Neural cell (in vitro differentiated cells): Measurements from ENCODE around the gene FANCD2OS. TPM values are rescaled to one million over a fixed set of nuclear protein-coding genes. Genes with fewer than 3 reads are reported as not detected.
"Not testable (repeated sequence)": the region's sequence is repeated elsewhere in the genome, so short reads cannot be mapped to it uniquely, and the experiment has no call there.

Experiments
- H2AFZ ChIP-seq: fragments of 200-600, 300-800 bp; sonication (generic), shearing (Covaris generic); 2 replicates; pipeline ENCODE4 v1.6.0; 2014; ENCODE audit warnings: low read depth, mild to moderate bottlenecking, antibody characterized with exemption, low read length, moderate library complexity
- H3F3A ChIP-seq: fragments of 200-600 bp; shearing (Covaris generic); 2 replicates; pipeline ENCODE4 v1.6.1; 2016; ENCODE audit warnings: mild to moderate bottlenecking, moderate library complexity, mixed read lengths, antibody characterized with exemption, low read length; ENCODE audit not compliant: insufficient read depth, poor library complexity, severe bottlenecking
- H3K27ac ChIP-seq: fragments of 200-600, 300-800 bp; sonication (generic), shearing (Covaris generic); 2 replicates; pipeline ENCODE4 v1.5.1; 2014; ENCODE audit warnings: mild to moderate bottlenecking, low read length, moderate library complexity
- H3K27me3 ChIP-seq: fragments of 300-800, 200-600 bp; sonication (generic), shearing (Covaris generic); 2 replicates; pipeline ENCODE4 v1.6.0; 2014; ENCODE audit warnings: mild to moderate bottlenecking, low read depth, low read length, moderate library complexity; ENCODE audit not compliant: insufficient read depth
- H3K36me3 ChIP-seq: fragments of 300-800, 200-600 bp; sonication (generic), shearing (Covaris generic); 2 replicates; pipeline ENCODE4 v1.5.1; 2014; ENCODE audit warnings: mild to moderate bottlenecking, antibody characterized with exemption, low read length, moderate library complexity; ENCODE audit not compliant: insufficient read depth
- H3K4me2 ChIP-seq: fragments of 300-800, 200-600 bp; sonication (generic), shearing (Covaris generic); 2 replicates; pipeline ENCODE4 v1.6.0; 2014; ENCODE audit warnings: mild to moderate bottlenecking, low read length
- H3K4me3 ChIP-seq: fragments of 300-800, 200-600 bp; sonication (generic), shearing (Covaris generic); 2 replicates; pipeline ENCODE4 v1.5.1; 2014; ENCODE audit warnings: mild to moderate bottlenecking, low read length, moderate library complexity
- H3K79me2 ChIP-seq: fragments of 200-600 bp; shearing (Covaris generic); replicated peaks from 2 replicates; pipeline ENCODE4 v1.6.0; 2014; ENCODE audit warnings: mild to moderate bottlenecking, low read length, moderate library complexity; ENCODE audit not compliant: insufficient read depth
- H3K9ac ChIP-seq: fragments of 300-800, 200-600 bp; sonication (generic), shearing (Covaris generic); 2 replicates; pipeline ENCODE4 v1.6.1; 2016; ENCODE audit warnings: mild to moderate bottlenecking, low read length, mixed read lengths
- H3K9me2 ChIP-seq: fragments of 200-600 bp; shearing (Covaris generic); 2 replicates; pipeline ENCODE4 v1.6.1; 2016; ENCODE audit warnings: mild to moderate bottlenecking, low read length, mixed read lengths; ENCODE audit not compliant: insufficient read depth
- H3K9me3 ChIP-seq: fragments of 200-600, 300-800 bp; sonication (generic), shearing (Covaris generic); 2 replicates; pipeline ENCODE4 v1.6.1; 2016; ENCODE audit warnings: mild to moderate bottlenecking, mixed run types, low read length, moderate library complexity, mixed read lengths
- H4K20me1 ChIP-seq: fragments of 200-600 bp; shearing (Covaris generic); 2 replicates; pipeline ENCODE4 v1.6.1; 2016; ENCODE audit warnings: mild to moderate bottlenecking, mixed run types; ENCODE audit not compliant: insufficient read depth
- EP300 ChIP-seq: fragments of 450-650 bp; conservative IDR thresholded peaks from 2 replicates; pipeline ENCODE4 v1.6.1; 2014; ENCODE audit warnings: antibody characterized with exemption, mild to moderate bottlenecking, moderate library complexity; ENCODE audit not compliant: poor library complexity, severe bottlenecking
- EZH2 ChIP-seq: fragments of 200-600, 300-800 bp; shearing (Covaris generic), sonication (generic); IDR thresholded peaks from 2 replicates; pipeline ENCODE4 v1.6.1; 2014; ENCODE audit warnings: antibody characterized with exemption, low read length, borderline replicate concordance, mild to moderate bottlenecking; ENCODE audit not compliant: insufficient read depth, poor library complexity, severe bottlenecking
- MXI1 ChIP-seq: fragments of 450-650 bp; conservative IDR thresholded peaks from 2 replicates; pipeline ENCODE4 v1.6.1; 2014; ENCODE audit warnings: antibody characterized with exemption, mild to moderate bottlenecking; ENCODE audit not compliant: poor library complexity, severe bottlenecking
- POLR2AphosphoS5 ChIP-seq: IDR thresholded peaks from 2 replicates; pipeline ENCODE4 v1.6.1; 2012
- RAD21 ChIP-seq: fragments of 450-650 bp; conservative IDR thresholded peaks from 2 replicates; pipeline ENCODE4 v1.6.1; 2014; ENCODE audit warnings: antibody characterized with exemption, mild to moderate bottlenecking, moderate library complexity
- SMC3 ChIP-seq: fragments of 450-650 bp; conservative IDR thresholded peaks from 2 replicates; pipeline ENCODE4 v1.6.1; 2014; ENCODE audit warnings: antibody characterized with exemption, mild to moderate bottlenecking, moderate library complexity; ENCODE audit not compliant: poor library complexity
- TAF1 ChIP-seq: IDR thresholded peaks from 2 replicates; pipeline ENCODE4 v1.6.1; 2012; ENCODE audit warnings: low read depth
- polyA plus RNA-seq: library from polyadenylated mRNA; depleted of rRNA; stranded (reverse); fragments of >200 nt; gene quantifications from 2 replicates; pipeline ENCODE4 v1.2.3, GENCODE V29; 2014
- TF ChIP-seq, protein P1 (sequence below): fragments of 450-650 bp; IDR thresholded peaks from 2 replicates; pipeline ENCODE4 v1.5.1; 2014; ENCODE audit warnings: antibody characterized with exemption, mild to moderate bottlenecking, moderate library complexity; ENCODE audit not compliant: poor library complexity, severe bottlenecking
- TF ChIP-seq, protein P2 (sequence below): IDR thresholded peaks from 2 replicates; pipeline ENCODE4 v1.6.1; 2012; ENCODE audit warnings: borderline replicate concordance

The FANCD2OS gene
- polyA plus RNA-seq, 1 donor from 2014 or later, result not detected

DNA sequence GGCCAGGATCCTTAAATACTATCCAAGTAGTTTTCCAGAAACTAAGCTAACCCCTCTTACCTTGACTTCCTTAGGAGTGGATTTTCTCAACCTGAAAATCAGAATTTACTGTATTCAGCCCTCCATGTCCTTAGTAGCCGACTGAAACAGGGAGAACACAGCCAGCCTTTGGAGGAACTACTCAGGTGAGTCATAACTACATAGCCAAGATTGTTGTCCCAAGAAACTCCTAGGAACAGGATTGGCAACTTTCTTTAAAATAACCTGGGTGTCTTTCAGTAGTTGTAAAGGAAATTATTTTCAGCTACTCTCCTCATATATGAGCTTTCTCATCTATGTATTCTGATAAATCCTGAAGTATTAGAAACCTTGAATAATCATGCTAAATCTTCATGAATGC, 22.3 kb downstream of the FANCD2OS start:
- H3K9ac ChIP-seq, result no peak overlapping the region
- H3K4me3 ChIP-seq, result no peak overlapping the region
- no peaks in the 10 kb centered on the region for H4K20me1 ChIP-seq
- no peak for TF ChIP-seq SMC3
- H3K9me3 ChIP-seq, result no peaks in the 10 kb centered on the region
- no peak overlapping the region for H3K4me2 ChIP-seq
- no peaks in the 10 kb centered on the region for H3K36me3 ChIP-seq
- no peaks in the 10 kb centered on the region for H3K79me2 ChIP-seq
- no peaks in the 10 kb centered on the region for H3K27me3 ChIP-seq
- no peaks in the 10 kb centered on the region for H3F3A ChIP-seq
- no peaks in the 10 kb centered on the region for H3K9me2 ChIP-seq
- H2AFZ ChIP-seq, result no peak overlapping the region
- H3K27ac ChIP-seq, result no peak overlapping the region

DNA sequence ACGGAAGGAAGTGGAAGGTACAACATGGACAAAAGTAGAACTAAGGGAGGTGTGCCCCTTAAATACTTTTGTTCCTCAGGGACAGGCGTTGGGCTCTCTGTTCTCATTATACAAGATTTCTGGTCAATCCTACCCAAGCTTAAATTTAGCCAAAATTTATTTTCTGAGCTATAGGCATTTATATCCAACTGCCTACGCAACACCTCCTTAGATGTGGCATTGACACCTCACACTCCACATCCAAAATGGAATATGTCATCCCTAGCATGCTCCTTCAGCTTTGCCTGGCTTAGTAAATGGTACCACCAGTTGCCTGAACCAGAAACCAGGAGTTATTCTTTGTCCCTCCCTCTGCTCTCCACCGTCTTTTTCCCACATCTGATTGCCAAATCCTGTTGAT, 26.2 kb downstream of the FANCD2OS start:
- no peak for TF ChIP-seq EZH2
- no peak for TF ChIP-seq EP300
- TF ChIP-seq, protein P1, sequence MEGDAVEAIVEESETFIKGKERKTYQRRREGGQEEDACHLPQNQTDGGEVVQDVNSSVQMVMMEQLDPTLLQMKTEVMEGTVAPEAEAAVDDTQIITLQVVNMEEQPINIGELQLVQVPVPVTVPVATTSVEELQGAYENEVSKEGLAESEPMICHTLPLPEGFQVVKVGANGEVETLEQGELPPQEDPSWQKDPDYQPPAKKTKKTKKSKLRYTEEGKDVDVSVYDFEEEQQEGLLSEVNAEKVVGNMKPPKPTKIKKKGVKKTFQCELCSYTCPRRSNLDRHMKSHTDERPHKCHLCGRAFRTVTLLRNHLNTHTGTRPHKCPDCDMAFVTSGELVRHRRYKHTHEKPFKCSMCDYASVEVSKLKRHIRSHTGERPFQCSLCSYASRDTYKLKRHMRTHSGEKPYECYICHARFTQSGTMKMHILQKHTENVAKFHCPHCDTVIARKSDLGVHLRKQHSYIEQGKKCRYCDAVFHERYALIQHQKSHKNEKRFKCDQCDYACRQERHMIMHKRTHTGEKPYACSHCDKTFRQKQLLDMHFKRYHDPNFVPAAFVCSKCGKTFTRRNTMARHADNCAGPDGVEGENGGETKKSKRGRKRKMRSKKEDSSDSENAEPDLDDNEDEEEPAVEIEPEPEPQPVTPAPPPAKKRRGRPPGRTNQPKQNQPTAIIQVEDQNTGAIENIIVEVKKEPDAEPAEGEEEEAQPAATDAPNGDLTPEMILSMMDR, result no peak
- no peak for TF ChIP-seq RAD21
- no peak for TF ChIP-seq POLR2AphosphoS5
- no peak for TF ChIP-seq MXI1
- TF ChIP-seq, protein P2, sequence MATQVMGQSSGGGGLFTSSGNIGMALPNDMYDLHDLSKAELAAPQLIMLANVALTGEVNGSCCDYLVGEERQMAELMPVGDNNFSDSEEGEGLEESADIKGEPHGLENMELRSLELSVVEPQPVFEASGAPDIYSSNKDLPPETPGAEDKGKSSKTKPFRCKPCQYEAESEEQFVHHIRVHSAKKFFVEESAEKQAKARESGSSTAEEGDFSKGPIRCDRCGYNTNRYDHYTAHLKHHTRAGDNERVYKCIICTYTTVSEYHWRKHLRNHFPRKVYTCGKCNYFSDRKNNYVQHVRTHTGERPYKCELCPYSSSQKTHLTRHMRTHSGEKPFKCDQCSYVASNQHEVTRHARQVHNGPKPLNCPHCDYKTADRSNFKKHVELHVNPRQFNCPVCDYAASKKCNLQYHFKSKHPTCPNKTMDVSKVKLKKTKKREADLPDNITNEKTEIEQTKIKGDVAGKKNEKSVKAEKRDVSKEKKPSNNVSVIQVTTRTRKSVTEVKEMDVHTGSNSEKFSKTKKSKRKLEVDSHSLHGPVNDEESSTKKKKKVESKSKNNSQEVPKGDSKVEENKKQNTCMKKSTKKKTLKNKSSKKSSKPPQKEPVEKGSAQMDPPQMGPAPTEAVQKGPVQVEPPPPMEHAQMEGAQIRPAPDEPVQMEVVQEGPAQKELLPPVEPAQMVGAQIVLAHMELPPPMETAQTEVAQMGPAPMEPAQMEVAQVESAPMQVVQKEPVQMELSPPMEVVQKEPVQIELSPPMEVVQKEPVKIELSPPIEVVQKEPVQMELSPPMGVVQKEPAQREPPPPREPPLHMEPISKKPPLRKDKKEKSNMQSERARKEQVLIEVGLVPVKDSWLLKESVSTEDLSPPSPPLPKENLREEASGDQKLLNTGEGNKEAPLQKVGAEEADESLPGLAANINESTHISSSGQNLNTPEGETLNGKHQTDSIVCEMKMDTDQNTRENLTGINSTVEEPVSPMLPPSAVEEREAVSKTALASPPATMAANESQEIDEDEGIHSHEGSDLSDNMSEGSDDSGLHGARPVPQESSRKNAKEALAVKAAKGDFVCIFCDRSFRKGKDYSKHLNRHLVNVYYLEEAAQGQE, result no peak
- Histone ChIP-seq H3K9me3 (no peaks in the 10 kb centered on the region), H3K4me2 (no peak overlapping the region), H3K27ac (no peak overlapping the region), H3K79me2 (no peaks in the 10 kb centered on the region), H3K9ac (no peak overlapping the region), H4K20me1 (no peaks in the 10 kb centered on the region), H3F3A (no peaks in the 10 kb centered on the region), H3K36me3 (no peaks in the 10 kb centered on the region), H3K4me3 (no peak overlapping the region), H3K27me3 (no peaks in the 10 kb centered on the region), H2AFZ (no peak overlapping the region), H3K9me2 (no peaks in the 10 kb centered on the region)

DNA sequence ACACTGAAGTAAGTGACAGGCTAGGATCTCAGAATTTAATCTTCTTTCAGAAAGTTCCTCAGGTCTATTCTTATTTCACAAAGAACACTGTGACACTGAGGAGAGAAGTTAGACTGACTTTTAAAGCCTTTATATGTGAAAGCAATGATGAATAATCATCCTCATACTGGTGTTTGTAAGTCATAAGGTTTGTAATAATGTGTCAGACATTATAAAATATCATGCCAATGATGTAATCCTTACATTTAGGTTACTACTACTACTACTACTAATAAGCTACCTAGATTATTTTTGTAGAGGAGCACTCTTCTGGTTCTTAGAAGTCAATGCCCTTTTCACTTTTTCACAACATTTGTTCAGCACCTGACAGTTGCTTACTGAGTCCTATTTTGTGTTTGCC, 33.4 kb downstream of the FANCD2OS start:
- H4K20me1 ChIP-seq, result no peaks in the 10 kb centered on the region
- TF ChIP-seq SMC3, result no peak
- no peak for TF ChIP-seq TAF1
- no peak for TF ChIP-seq RAD21
- TF ChIP-seq, protein P2, result no peak
- TF ChIP-seq EP300, result no peak
- no peaks in the 10 kb centered on the region for H3K9me3 ChIP-seq
- H3K27me3 ChIP-seq, result no peaks in the 10 kb centered on the region
- no peaks in the 10 kb centered on the region for H3F3A ChIP-seq
- no peaks in the 10 kb centered on the region for H3K9me2 ChIP-seq
- no peak overlapping the region for H2AFZ ChIP-seq
- H3K4me2 ChIP-seq, result no peak overlapping the region
- no peak overlapping the region for H3K4me3 ChIP-seq
- no peak overlapping the region for H3K27ac ChIP-seq
- H3K9ac ChIP-seq, result no peak overlapping the region
- H3K36me3 ChIP-seq, result no peaks in the 10 kb centered on the region
- H3K79me2 ChIP-seq, result no peaks in the 10 kb centered on the region

DNA sequence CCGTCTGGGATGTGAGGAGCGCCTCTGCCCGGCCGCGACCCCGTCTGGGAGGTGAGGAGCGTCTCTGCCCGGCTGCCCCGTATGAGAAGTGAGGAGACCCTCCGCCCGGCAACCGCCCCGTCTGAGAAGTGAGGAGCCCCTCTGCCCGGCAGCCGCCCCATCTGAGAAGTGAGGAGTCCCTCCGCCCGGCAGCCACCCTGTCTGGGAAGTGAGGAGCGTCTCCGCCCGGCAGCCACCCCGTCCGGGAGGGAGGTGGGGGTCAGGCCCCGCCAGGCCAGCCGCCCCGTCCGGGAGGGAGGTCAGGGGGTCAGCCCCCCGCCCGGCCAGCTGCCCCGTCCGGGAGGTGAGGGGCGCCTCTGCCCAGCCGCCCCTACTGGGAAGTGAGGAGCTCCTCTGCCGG, 38.0 kb downstream of the FANCD2OS start:
- H3F3A ChIP-seq, H3K79me2 ChIP-seq, H4K20me1 ChIP-seq, H3K9me3 ChIP-seq, H3K4me3 ChIP-seq, H3K27me3 ChIP-seq, H3K27ac ChIP-seq, H3K4me2 ChIP-seq, H3K9ac ChIP-seq, H3K36me3 ChIP-seq, H2AFZ ChIP-seq, H3K9me2 ChIP-seq: not testable (repeated sequence)
